GM06990 (cell line): ENCODE results near the gene MRPL18.

Source experiments
- DNase-seq: peaks from one replicate; pipeline ENCODE4 v3.0.0-alpha.2; 2011; ENCODE audit not compliant: insufficient read length; ENCODE audit errors: extremely low read depth
- H3K27me3 ChIP-seq: replicated peaks from 2 replicates; pipeline ENCODE4 v1.6.0; 2011; ENCODE audit warnings: low read length; ENCODE audit not compliant: control insufficient read depth, insufficient read depth
- H3K36me3 ChIP-seq: 2 replicates; pipeline ENCODE4 v1.5.1; 2011; ENCODE audit warnings: low read length; ENCODE audit not compliant: control insufficient read depth, insufficient read depth
- H3K4me3 ChIP-seq: replicated peaks from 2 replicates; pipeline ENCODE4 v1.5.1; 2011; ENCODE audit warnings: low read depth, mild to moderate bottlenecking, control low read depth, low read length
- TF ChIP-seq, protein P1 (sequence below): IDR thresholded peaks from 2 replicates; pipeline ENCODE4 v1.5.1; 2011; ENCODE audit warnings: low read length, control low read depth, mild to moderate bottlenecking, inconsistent platforms; ENCODE audit not compliant: insufficient read depth, poor library complexity, severe bottlenecking

Gene MRPL18

GRCh38 chr6:159830501-159831372 lies 40.5 kb downstream of the MRPL18 start:
- DNase-seq: no peak
- Histone ChIP-seq H3K4me3 (no peak overlapping the region), H3K27me3 (no peaks in the 10 kb centered on the region), H3K36me3 (no peaks in the 10 kb centered on the region)
- TF ChIP-seq, protein P1, sequence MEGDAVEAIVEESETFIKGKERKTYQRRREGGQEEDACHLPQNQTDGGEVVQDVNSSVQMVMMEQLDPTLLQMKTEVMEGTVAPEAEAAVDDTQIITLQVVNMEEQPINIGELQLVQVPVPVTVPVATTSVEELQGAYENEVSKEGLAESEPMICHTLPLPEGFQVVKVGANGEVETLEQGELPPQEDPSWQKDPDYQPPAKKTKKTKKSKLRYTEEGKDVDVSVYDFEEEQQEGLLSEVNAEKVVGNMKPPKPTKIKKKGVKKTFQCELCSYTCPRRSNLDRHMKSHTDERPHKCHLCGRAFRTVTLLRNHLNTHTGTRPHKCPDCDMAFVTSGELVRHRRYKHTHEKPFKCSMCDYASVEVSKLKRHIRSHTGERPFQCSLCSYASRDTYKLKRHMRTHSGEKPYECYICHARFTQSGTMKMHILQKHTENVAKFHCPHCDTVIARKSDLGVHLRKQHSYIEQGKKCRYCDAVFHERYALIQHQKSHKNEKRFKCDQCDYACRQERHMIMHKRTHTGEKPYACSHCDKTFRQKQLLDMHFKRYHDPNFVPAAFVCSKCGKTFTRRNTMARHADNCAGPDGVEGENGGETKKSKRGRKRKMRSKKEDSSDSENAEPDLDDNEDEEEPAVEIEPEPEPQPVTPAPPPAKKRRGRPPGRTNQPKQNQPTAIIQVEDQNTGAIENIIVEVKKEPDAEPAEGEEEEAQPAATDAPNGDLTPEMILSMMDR: no peak

DNA sequence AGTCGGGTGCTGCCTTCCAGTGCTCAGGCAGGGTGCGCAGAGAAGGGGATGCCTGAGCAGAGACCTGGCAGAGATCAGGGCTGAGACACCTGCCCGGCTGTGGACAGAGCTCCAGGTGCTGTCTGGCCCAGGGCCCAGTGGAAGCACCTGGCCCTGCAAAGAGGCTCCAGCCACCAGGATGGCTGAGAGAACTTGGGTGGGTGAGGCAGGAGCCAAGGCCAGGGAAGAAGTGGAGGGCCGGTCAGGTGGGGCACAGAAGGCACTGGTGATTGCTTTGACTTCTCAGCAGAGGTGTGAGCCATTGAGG lies 41.1 kb downstream of the MRPL18 start:
- no peaks in the 10 kb centered on the region for H3K27me3 ChIP-seq
- no peak overlapping the region for H3K4me3 ChIP-seq
- DNase-seq: no peak
- no peaks in the 10 kb centered on the region for H3K36me3 ChIP-seq
- TF ChIP-seq, protein P1: no peak

DNA sequence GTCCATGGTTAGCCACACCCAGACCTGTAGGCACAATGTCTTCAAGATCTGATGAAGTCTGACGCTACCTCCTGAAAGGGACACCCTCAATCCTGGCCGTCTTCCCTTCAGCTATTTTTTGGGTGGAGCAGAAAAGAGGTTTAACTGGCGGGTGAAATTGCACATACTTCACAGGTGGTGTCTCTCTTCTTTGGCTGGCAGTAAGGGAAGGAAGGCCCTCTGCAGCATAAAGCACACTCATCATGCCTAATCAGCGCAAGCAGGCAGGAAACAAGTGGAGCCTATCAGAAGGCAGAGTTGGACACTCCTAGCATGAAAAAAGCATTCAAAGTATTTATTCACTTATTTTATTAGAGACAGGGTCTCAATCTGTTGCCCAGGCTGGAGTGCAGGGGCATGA lies 42.7 kb downstream of the MRPL18 start:
- Histone ChIP-seq H3K27me3 (peaks cover 1% of the 10 kb centered on the region; the same call in 1 of the 2 replicates), H3K4me3 (no peak overlapping the region), H3K36me3 (no peaks in the 10 kb centered on the region)
- TF ChIP-seq, protein P1: no peak
- no peak for DNase-seq

- Histone ChIP-seq H3K36me3 (no peaks in the 10 kb centered on the region), H3K27me3 (peaks cover 1% of the 10 kb centered on the region; the same call in 1 of the 2 replicates), H3K4me3 (no peak overlapping the region)
- TF ChIP-seq, protein P1: no peak
- no peak for DNase-seq
Measured at GRCh38 chr6:159833556-159833955, 43.3 kb downstream of the MRPL18 start.

DNA sequence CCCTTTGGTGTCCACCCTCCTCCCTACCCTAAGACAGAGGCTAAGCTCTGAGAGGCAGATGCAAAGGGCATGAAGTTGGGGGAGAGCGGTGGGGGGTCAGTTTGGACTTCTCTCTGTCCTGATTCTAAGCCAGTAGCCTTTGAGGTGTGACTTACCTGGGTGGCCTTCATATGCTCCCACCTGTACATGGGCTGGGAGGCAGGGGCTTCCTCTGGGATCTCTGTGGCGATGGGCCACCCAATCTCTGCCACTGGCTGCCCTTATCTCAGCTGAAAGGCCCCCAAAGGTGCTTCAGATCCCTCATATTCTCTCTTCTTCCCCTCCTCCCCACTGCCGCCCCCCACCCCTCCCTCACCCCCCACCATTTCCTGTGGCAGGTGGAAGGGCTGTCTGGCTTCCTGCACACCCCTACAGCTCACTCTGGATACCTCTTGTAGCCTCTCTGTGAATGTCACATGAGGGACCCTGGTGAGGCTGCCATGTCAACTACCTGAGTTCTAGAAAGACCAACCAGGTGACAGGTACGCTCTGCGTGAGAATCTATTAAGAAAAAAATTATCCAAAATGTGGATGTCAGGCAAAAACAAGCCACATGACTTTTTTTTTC lies 43.8 kb downstream of the MRPL18 start:
- DNase-seq: no peak

More for the DNA sequence above, 43.8 kb downstream of the MRPL18 start:
- H3K36me3 ChIP-seq: no peaks in the 10 kb centered on the region
- H3K4me3 ChIP-seq: no peak overlapping the region
- H3K27me3 ChIP-seq: peaks cover 1% of the 10 kb centered on the region; the same call in 1 of the 2 replicates
- TF ChIP-seq, protein P1: no peak
